HG03571 (cell line): ENCODE results near the gene ALDH18A1.
A peak's percentile ranks its signal among the peaks of the same experiment; 100 is the strongest.
"Not testable (repeated sequence)": the region's sequence is repeated elsewhere in the genome, so short reads cannot be mapped to it uniquely, and the experiment has no call there.

Source experiments
- ATAC-seq: cut with Tn5 transposase; IDR thresholded peaks from one replicate; pipeline ENCODE4 v1.9.1; 2021; ENCODE audit not compliant: unreplicated experiment

Gene ALDH18A1

GRCh38 chr10:95656291-95657164, at the start of gene ALDH18A1:
Gene ALDH18A1 (minus strand): TSS chr10:95656711. CDS start chr10:95653377, 3,334 bp downstream.
- peak; percentile 86 for ATAC-seq

GRCh38 chr10:95698415-95698814, 41.9 kb upstream of the ALDH18A1 start:
- no peak for ATAC-seq

GRCh38 chr10:95697429-95697828, 40.9 kb upstream of the ALDH18A1 start:
- ATAC-seq, result no peak

- no peak for ATAC-seq
Observed at GRCh38 chr10:95694665-95695064, 38.2 kb upstream of the ALDH18A1 start.

- peak; percentile 98 for ATAC-seq
Observed at GRCh38 chr10:95693668-95694534, 37.4 kb upstream of the ALDH18A1 start, which contains the start of gene TCTN3. Gene TCTN3 (minus strand): TSS chr10:95693927. CDS start chr10:95693899, 28 bp downstream.

- no peak for ATAC-seq
Observed at GRCh38 chr10:95693071-95693667, 36.7 kb upstream of the ALDH18A1 start.

GRCh38 chr10:95691281-95691680, 34.8 kb upstream of the ALDH18A1 start:
- ATAC-seq, result no peak

- ATAC-seq, result no peak
Observed at GRCh38 chr10:95688648-95689047, 32.1 kb upstream of the ALDH18A1 start.

- no peak for ATAC-seq
Observed at GRCh38 chr10:95683966-95684365, 27.5 kb upstream of the ALDH18A1 start.

GRCh38 chr10:95675403-95676116, 19.0 kb upstream of the ALDH18A1 start:
- ATAC-seq, result no peak

GRCh38 chr10:95674643-95675042, 18.1 kb upstream of the ALDH18A1 start:
- ATAC-seq, result no peak

GRCh38 chr10:95672641-95673040, 16.1 kb upstream of the ALDH18A1 start:
- ATAC-seq, result not testable (repeated sequence)

GRCh38 chr10:95664543-95664942, 8.0 kb upstream of the ALDH18A1 start:
- ATAC-seq, result no peak

- ATAC-seq, result no peak
Observed at GRCh38 chr10:95663496-95663895, 7.0 kb upstream of the ALDH18A1 start.

- no peak for ATAC-seq
Observed at GRCh38 chr10:95661818-95662217, 5.3 kb upstream of the ALDH18A1 start.

GRCh38 chr10:95660283-95660682, 3.8 kb upstream of the ALDH18A1 start:
- no peak for ATAC-seq

GRCh38 chr10:95657250-95657649, 739 bp upstream of the ALDH18A1 start:
- no peak for ATAC-seq

- ATAC-seq, result peak; percentile 12
Observed at GRCh38 chr10:95655571-95656290, 780 bp downstream of the ALDH18A1 start.

- ATAC-seq, result no peak
Observed at GRCh38 chr10:95653895-95654294, 2.6 kb downstream of the ALDH18A1 start.
